Measurements from ENCODE around the gene TP53TG5.

Gene TP53TG5

DNA sequence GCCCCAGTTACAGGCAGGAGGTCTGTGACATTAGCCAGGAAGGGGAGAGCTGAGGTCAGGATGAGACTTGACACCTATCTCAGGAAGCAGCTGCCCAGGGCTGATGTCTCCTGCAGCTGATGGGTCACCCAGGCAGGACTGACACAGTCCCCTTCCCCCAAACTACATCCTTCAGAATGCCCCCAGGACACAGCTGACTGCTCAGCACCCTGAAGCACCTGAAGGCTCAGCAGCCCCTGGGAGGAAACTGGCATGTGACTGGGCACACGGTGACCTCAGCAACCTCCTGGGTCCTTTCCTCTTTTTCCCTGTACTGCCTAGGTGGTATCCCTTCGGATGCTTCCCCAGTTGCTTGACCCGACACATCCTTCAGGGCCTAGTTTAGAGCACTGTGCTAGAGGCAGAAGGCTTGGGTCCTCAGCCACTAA is 31.8 kb downstream of the TP53TG5 start:
- DNase-seq (ENCODE audit: low spot score): no peak

- DNase-seq (ENCODE audit: low spot score): no peak
These were observed 32.8 kb downstream of the TP53TG5 start for GRCh38 chr20:45345104-45345936.

DNA sequence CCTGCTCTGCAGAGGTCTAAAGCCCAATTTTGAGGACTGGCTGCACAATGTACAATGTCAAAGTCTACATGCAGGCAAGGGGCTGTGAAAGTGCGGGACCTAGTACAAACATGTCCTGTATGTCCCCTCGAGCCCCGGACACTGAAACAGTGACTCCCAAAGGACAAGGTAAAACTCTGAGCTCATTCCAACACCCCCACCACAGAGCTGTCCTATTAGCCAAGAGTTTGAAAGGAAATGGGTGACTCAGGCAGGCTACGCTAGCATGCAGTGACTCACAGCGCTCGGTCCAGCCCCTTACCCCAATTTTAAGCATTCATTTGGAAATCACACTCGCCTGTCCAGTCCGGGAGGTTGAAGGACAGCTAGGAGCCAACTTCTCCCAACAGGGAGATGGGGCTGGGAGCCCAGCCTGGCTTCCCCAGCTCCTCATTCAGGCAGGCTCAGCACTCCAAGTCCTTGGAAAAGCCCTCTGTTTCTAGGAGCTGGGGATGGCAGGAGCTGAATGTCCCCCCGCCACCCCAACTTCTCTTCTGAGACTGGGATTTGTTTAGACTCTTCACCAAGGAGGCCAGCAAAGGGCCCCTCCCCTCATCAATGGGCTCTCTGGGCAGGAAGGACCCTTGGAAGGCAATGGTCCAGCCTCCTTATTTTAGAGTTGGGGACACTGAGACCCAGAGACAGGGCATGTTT is 33.8 kb downstream of the TP53TG5 start:
- peak; percentile 96 for DNase-seq (ENCODE audit: low spot score)

- DNase-seq (ENCODE audit: low spot score): no peak
These were observed 34.5 kb downstream of the TP53TG5 start for GRCh38 chr20:45343532-45344167.

GRCh38 chr20:45342855-45343531 is 35.1 kb downstream of the TP53TG5 start:
- DNase-seq (ENCODE audit: low spot score): no peak

- no peak for DNase-seq (ENCODE audit: low spot score)
These were observed 35.9 kb downstream of the TP53TG5 start for GRCh38 chr20:45341939-45342854.

GRCh38 chr20:45341579-45341938 is 36.6 kb downstream of the TP53TG5 start:
- DNase-seq (ENCODE audit: low spot score): no peak

DNA sequence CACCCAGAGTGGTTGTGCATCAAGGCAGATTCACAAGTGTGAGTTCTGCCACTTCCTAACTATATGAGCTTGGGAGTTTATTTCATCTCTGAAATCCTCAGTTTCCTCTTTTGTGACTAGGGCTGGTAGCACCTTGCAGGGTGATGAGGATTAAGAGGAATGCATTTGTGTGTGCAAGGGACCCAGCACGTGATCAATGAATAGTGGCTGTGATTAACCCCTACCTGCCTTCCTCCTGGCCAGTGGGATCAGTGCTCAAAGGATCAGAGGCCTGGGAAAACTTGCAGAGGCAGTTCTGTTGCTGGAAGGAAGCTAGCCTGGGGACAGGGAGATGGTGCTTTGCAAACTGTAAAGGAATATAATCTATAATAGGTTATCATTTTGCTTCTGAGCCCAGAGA is 37.2 kb downstream of the TP53TG5 start:
- DNase-seq (ENCODE audit: low spot score): no peak

DNA sequence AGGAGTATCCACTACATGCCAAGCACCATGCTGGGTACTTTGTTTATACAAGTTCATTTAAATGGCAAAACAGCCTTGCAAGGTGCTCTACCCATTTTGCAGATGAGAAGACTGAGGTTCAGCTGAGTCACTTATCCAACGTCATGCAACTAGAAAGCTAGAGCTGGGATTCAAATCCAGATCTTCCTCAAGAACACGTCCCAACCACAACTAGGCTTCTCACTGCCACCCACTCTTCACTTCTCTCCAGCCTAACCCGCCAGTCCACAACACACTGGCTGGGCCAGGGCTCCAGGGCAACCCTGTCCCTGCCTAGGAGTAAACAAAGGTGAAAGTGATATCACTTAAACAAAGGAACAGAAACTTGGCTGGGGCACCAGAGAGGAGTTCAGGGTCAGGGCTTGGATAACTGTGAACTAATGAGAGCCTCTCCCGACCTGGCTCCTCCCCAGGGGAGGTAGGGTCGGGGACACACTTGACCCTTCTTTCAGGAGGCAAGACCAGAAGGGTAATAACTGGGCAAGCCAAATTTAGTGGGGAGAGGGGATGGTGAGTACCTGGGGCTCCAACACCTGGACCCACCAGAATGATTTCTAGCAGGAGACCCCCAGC is 37.8 kb downstream of the TP53TG5 start:
- DNase-seq (ENCODE audit: low spot score): no peak

DNA sequence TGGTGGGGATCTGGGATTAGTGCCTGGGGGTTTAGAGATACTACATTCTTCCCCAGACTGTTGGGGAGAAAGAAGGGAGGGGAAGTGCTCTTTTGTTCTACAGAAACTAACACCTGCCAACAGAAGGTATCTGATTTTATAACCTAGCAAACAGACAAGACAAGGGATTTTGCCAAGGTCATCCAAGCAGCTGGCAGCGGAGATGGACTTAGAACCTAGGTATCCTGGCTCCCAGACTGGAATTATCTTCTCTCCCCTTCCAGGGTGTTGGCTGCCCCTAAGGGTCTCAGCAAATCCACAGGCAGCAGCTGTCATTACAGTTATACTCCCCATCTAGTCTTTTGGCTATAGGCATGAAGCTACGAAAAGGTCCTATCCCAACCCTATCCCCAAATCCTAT is 38.3 kb downstream of the TP53TG5 start:
- DNase-seq (ENCODE audit: low spot score): no peak

GRCh38 chr20:45339084-45339483 is 39.0 kb downstream of the TP53TG5 start:
- no peak for DNase-seq (ENCODE audit: low spot score)

- no peak for DNase-seq (ENCODE audit: low spot score)
These were observed 39.7 kb downstream of the TP53TG5 start for GRCh38 chr20:45338121-45339030.

- DNase-seq (ENCODE audit: low spot score): no peak
These were observed 40.6 kb downstream of the TP53TG5 start for GRCh38 chr20:45337367-45338120.

GRCh38 chr20:45336530-45337366 is 41.4 kb downstream of the TP53TG5 start:
- DNase-seq (ENCODE audit: low spot score): no peak

DNA sequence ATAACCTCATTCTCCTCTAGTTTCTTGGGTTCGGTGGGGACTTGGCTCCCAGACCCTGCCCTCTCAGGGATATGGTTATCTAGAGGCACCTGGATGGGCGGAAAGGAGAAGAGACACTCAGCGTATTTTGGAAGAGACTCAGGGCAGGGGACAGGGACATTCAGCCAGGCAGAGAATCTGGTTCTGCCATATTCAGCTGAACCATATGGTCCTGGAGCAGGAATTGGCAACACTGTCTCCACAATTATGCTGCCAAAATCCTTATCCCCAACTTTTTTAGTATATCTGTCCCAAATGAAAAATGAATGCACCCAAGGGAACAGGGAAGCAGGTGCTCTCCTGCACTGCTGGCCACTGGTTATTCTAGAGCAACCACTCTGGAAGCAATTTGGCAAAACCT is 47.6 kb downstream of the TP53TG5 start:
- DNase-seq (ENCODE audit: low spot score): no peak

DNA sequence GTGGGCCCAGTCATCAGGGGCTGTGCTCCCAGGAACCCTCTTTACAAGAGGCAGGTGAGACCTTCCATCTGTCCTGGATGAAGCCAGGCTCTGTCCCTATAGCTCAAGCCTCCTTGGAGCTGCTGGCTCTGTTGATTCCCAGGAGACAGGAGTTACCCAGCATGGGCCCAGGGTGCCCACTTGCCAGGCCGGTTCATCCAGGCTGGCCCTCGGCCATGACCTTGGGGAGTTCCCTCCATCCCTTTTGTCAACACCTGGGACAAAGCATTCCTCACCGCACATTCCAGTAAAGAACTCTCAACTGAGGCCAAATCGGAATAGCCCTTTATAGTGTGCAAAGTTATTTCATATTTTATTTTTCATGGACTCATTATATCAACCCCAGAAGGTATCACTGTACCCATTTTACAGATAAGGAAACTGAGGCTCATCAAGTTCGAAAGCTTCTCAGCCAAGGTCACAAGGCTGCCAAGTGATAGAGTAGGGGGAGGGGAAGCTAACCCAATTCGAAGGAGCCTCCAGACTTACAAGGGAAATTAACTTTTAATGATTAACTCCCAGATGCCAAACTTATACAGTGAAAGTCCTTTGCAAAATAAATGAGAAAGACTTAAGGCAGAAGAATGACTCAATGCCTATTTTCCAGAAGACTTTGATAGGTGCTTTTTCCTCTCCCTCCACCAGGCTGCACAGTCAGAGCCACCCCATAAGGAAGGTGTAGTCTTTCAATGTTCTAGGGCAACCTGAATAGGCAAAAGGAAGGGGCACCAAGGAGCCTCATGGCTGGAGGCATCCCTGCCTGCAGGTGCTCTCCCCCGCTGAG is 48.4 kb downstream of the TP53TG5 start:
- DNase-seq (ENCODE audit: low spot score): no peak

DNA sequence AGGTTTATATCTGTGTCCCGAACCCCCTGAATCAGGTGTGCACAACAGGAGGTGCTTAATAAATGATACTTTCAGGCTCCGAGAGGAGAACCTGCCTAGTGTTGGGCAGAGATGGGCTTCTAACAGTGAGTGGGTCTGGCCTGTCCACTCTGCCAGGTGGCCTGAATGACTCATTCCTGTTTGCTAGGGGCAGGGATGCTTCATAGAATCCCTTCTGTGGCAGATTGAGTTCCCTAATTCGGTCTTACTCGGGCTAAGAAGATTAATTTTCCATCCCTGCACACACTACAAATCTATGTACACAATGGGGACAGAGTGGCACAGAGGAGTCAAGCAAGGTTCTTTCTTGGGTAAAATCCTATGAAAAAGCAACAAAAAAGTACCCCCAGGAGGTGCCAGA is 49.7 kb downstream of the TP53TG5 start:
- DNase-seq (ENCODE audit: low spot score): no peak
